Measurements from ENCODE around the gene KRT10. TPM values are rescaled to one million over a fixed set of nuclear protein-coding genes. Genes with fewer than 3 reads are reported as not detected.
A peak's percentile ranks its signal among the peaks of the same experiment; 100 is the strongest.

KRT10 gene
- total and polyA plus RNA-seq, 9 of the 15 experiments (the other 6 are each of a cell fraction or from before 2014, with no cell fraction given) = 47.0 to 179 (median 76.2) TPM

- TF ChIP-seq ZBTB40 (IDR thresholded peaks at IDR 0.05) = peak; percentile 61
- TF ChIP-seq ZBTB40 (CRISPR knock-in tag; IDR thresholded peaks at IDR 0.05) = no peak
Measured at GRCh38 chr17:40828454-40829044, 6.1 kb upstream of the KRT10 start (continued).
